H9 (cell line): Measurements from ENCODE around the gene DDIAS. TPM values are rescaled to one million over a fixed set of nuclear protein-coding genes. Genes with fewer than 3 reads are reported as not detected.
A peak's percentile ranks its signal among the peaks of the same experiment; 100 is the strongest.
"Not testable (repeated sequence)": the region's sequence is repeated elsewhere in the genome, so short reads cannot be mapped to it uniquely, and the experiment has no call there.

Source experiments
- DNase-seq: peaks from one replicate; pipeline ENCODE4 v3.0.0-alpha.2; 2017
- H2AFZ ChIP-seq: one replicate; pipeline ENCODE4 v1.6.1; 2013; ENCODE audit warnings: mild to moderate bottlenecking, low read length, control low read depth, moderate library complexity
- H2AK5ac ChIP-seq: 2 replicates; pipeline ENCODE4 v1.6.1; 2013; ENCODE audit warnings: low read length, control low read depth, mixed read lengths; ENCODE audit not compliant: insufficient read length
- H2BK120ac ChIP-seq: one replicate; pipeline ENCODE4 v1.6.1; 2013; ENCODE audit warnings: low read depth, mild to moderate bottlenecking, low read length, control low read depth, inconsistent platforms; ENCODE audit not compliant: poor library complexity, severe bottlenecking
- H2BK12ac ChIP-seq: 2 replicates; pipeline ENCODE4 v1.6.1; 2013; ENCODE audit warnings: low read length, control low read depth, mixed read lengths, low read depth; ENCODE audit not compliant: insufficient read length
- H2BK15ac ChIP-seq: 2 replicates; pipeline ENCODE4 v1.6.1; 2013; ENCODE audit warnings: low read depth, low read length, control low read depth
- H2BK20ac ChIP-seq: one replicate; pipeline ENCODE4 v1.6.1; 2013; ENCODE audit warnings: low read depth, mild to moderate bottlenecking, low read length, control low read depth, inconsistent platforms; ENCODE audit not compliant: poor library complexity, severe bottlenecking
- H2BK5ac ChIP-seq: 2 replicates; pipeline ENCODE4 v1.6.1; 2013; ENCODE audit warnings: low read length, control low read depth, mixed read lengths; ENCODE audit not compliant: insufficient read length
- H3K14ac ChIP-seq: 2 replicates; pipeline ENCODE4 v1.6.1; 2013; ENCODE audit warnings: low read length, control low read depth; ENCODE audit not compliant: insufficient read depth
- H3K18ac ChIP-seq: 2 replicates; pipeline ENCODE4 v1.6.1; 2013; ENCODE audit warnings: low read depth, mild to moderate bottlenecking, mixed read lengths, low read length, control low read depth; ENCODE audit not compliant: insufficient read length
- H3K23ac ChIP-seq: 2 replicates; pipeline ENCODE4 v1.6.1; 2013; ENCODE audit warnings: low read length, control low read depth, mixed read lengths, low read depth; ENCODE audit not compliant: insufficient read length
- H3K23me2 ChIP-seq: 2 replicates; pipeline ENCODE4 v1.6.1; 2013; ENCODE audit warnings: low read depth, mild to moderate bottlenecking, mixed read lengths, low read length, control low read depth; ENCODE audit not compliant: insufficient read length, poor library complexity, severe bottlenecking
- H3K27ac ChIP-seq: 2 replicates; pipeline ENCODE4 v1.5.1; 2013; ENCODE audit warnings: low read length, control low read depth, mixed read lengths, low read depth; ENCODE audit not compliant: insufficient read length
- H3K27me3 ChIP-seq: 2 replicates; pipeline ENCODE4 v1.6.1; 2013; ENCODE audit warnings: low read length, control low read depth, inconsistent platforms; ENCODE audit not compliant: insufficient read depth
- H3K4ac ChIP-seq: 2 replicates; pipeline ENCODE4 v1.6.1; 2013; ENCODE audit warnings: low read depth, mild to moderate bottlenecking, control low read depth, inconsistent platforms, low read length, moderate library complexity
- H3K4me1 ChIP-seq: 2 replicates; pipeline ENCODE4 v1.6.1; 2013; ENCODE audit warnings: low read length, control low read depth, inconsistent platforms; ENCODE audit not compliant: insufficient read depth
- H3K4me2 ChIP-seq: 2 replicates; pipeline ENCODE4 v1.6.1; 2013; ENCODE audit warnings: low read length, control low read depth, mixed read lengths; ENCODE audit not compliant: insufficient read length, insufficient read depth
- H3K56ac ChIP-seq: 2 replicates; pipeline ENCODE4 v1.6.1; 2013; ENCODE audit warnings: low read depth, mild to moderate bottlenecking, mixed read lengths, low read length, control low read depth; ENCODE audit not compliant: insufficient read length
- H3K79me1 ChIP-seq: 2 replicates; pipeline ENCODE4 v1.6.1; 2013; ENCODE audit warnings: low read depth, mild to moderate bottlenecking, moderate library complexity, low read length, control low read depth, inconsistent platforms; ENCODE audit not compliant: insufficient read depth, poor library complexity, severe bottlenecking
- H3K79me2 ChIP-seq: 2 replicates; pipeline ENCODE4 v1.6.1; 2013; ENCODE audit warnings: low read length, control low read depth, inconsistent platforms; ENCODE audit not compliant: insufficient read depth
- H3K9ac ChIP-seq: 2 replicates; pipeline ENCODE4 v1.6.1; 2013; ENCODE audit warnings: low read length, control low read depth, mixed read lengths; ENCODE audit not compliant: insufficient read length; ENCODE audit errors: extremely low read depth
- H3K9me3 ChIP-seq: one replicate; pipeline ENCODE4 v1.6.1; 2013; ENCODE audit warnings: low read depth, low read length, inconsistent platforms; ENCODE audit not compliant: control insufficient read depth
- H3T11ph ChIP-seq: one replicate; pipeline ENCODE4 v1.6.1; 2013; ENCODE audit warnings: mild to moderate bottlenecking, low read length, control low read depth, inconsistent platforms
- H4K20me1 ChIP-seq: one replicate; pipeline ENCODE4 v1.6.1; 2013; ENCODE audit not compliant: control insufficient read depth, insufficient read length, insufficient read depth
- H4K5ac ChIP-seq: 2 replicates; pipeline ENCODE4 v1.6.1; 2013; ENCODE audit warnings: low read depth, mild to moderate bottlenecking, mixed read lengths, low read length, control low read depth; ENCODE audit not compliant: insufficient read length
- H4K8ac ChIP-seq: replicated peaks from 2 replicates; pipeline ENCODE4 v1.6.1; 2013; ENCODE audit warnings: low read length, control low read depth, mixed read lengths, low read depth; ENCODE audit not compliant: insufficient read length
- H4K91ac ChIP-seq: 2 replicates; pipeline ENCODE4 v1.6.1; 2013; ENCODE audit warnings: low read depth, mild to moderate bottlenecking, moderate library complexity, mixed read lengths, low read length, control low read depth; ENCODE audit not compliant: insufficient read length
- H3K27ac Mint-ChIP-seq, 3 experiments: 2 replicates in 2 of 3; 3 replicates in 1 of 3; pipeline ENCODE4 v1.8.0; 2020 to 2021; ENCODE audit warnings: mixed read lengths in 3 of 3, mild to moderate bottlenecking in 1 of 3, moderate library complexity in 1 of 3
- H3K27me3 Mint-ChIP-seq: 2 replicates; pipeline ENCODE4 v1.8.0; 2021; ENCODE audit warnings: low read depth, mild to moderate bottlenecking, moderate library complexity, mixed read lengths
- H3K36me3 Mint-ChIP-seq, 3 experiments: 2 replicates in 2 of 3; 3 replicates in 1 of 3; pipeline ENCODE4 v1.8.0; 2020 to 2021; ENCODE audit warnings: low read depth in 3 of 3, mixed read lengths in 3 of 3; ENCODE audit not compliant: insufficient read depth in 1 of 3
- H3K4me1 Mint-ChIP-seq, 2 experiments: 2 replicates each; pipeline ENCODE4 v1.8.0; 2020; ENCODE audit warnings: mixed read lengths in 2 of 2
- H3K4me3 Mint-ChIP-seq, 2 experiments: 2 replicates in 1 of 2; 3 replicates in 1 of 2; pipeline ENCODE4 v1.8.0; 2020 to 2021; ENCODE audit warnings: mild to moderate bottlenecking in 2 of 2, mixed read lengths in 2 of 2, moderate library complexity in 1 of 2
- H3K9me3 Mint-ChIP-seq, 2 experiments: 2 replicates in 1 of 2; 3 replicates in 1 of 2; pipeline ENCODE4 v1.8.0; 2020; ENCODE audit warnings: mild to moderate bottlenecking in 2 of 2, mixed read lengths in 2 of 2, moderate library complexity in 1 of 2
- CTCF ChIP-seq: fragments of 200-600 bp; sonication (generic); conservative IDR thresholded peaks from 3 replicates; pipeline ENCODE4 v1.8.0; 2021; ENCODE audit warnings: antibody characterized with exemption, mild to moderate bottlenecking
- WGBS: extraction: QIAGEN DNeasy Blood & Tissue Kit; methylation state at CpG from one replicate; pipeline ENCODE4 v1.1.7; 2013; ENCODE audit warnings: missing lambda C conversion rate, low lambda C conversion rate, mixed read lengths; ENCODE audit not compliant: insufficient read length; ENCODE audit errors: extremely low coverage; 5-methylcytosine and 5-hydroxymethylcytosine counted together
- total RNA-seq: library from RNA; stranded (reverse); gene quantifications from 2 replicates; pipeline ENCODE4 v1.2.1, GENCODE V29; 2021

Gene DDIAS
- total RNA-seq, 1 experiment from 2014 or later = 18.6 TPM

- no CpG with 5 or more reads among the region's 7 CpGs for WGBS
- H4K91ac ChIP-seq = no peak overlapping the region
- no peaks in the 10 kb centered on the region for H3K27me3 Mint-ChIP-seq
- peaks cover 9% of the 10 kb centered on the region in 2 experiments for H3K9me3 Mint-ChIP-seq
- H2BK5ac ChIP-seq = no peak overlapping the region
- no peak overlapping the region for H3K14ac ChIP-seq
- no peak overlapping the region for H3K9ac ChIP-seq
- no peaks in the 10 kb centered on the region for H3K23me2 ChIP-seq
- H3K27ac Mint-ChIP-seq = peak overlapping the region in 2 of 3 experiments; percentile 79 to 92; a peak in 5 of 7 replicates
- H2BK120ac ChIP-seq = no peak overlapping the region
- no peak overlapping the region for H3K18ac ChIP-seq
- no peak overlapping the region for H2AK5ac ChIP-seq
- no peak overlapping the region for H4K8ac ChIP-seq
- no peak overlapping the region for H3K23ac ChIP-seq
- H3K79me2 ChIP-seq = no peaks in the 10 kb centered on the region
- H3K79me1 ChIP-seq = peaks cover 3% of the 10 kb centered on the region
- no peak overlapping the region for H2BK15ac ChIP-seq
- H3K56ac ChIP-seq = no peak overlapping the region
- peaks cover 2% of the 10 kb centered on the region; the same call in 1 of the 2 replicates for H3K4me1 ChIP-seq
- H3K36me3 Mint-ChIP-seq = peaks cover 18 to 27% (median 25%) of the 10 kb centered on the region in 3 experiments
- H3K27me3 ChIP-seq = no peaks in the 10 kb centered on the region
- TF ChIP-seq CTCF = no peak
- no peak overlapping the region for H3K4me2 ChIP-seq
- H3K27ac ChIP-seq = no peak overlapping the region
- H3K4ac ChIP-seq = no peak overlapping the region
- peak overlapping the region; percentile 19 for H3T11ph ChIP-seq
- no peak for DNase-seq
- peaks cover 28 to 32% of the 10 kb centered on the region in 2 experiments for H3K4me1 Mint-ChIP-seq
- no peaks in the 10 kb centered on the region for H4K20me1 ChIP-seq
- H3K4me3 Mint-ChIP-seq = no peak overlapping the region
- H2BK20ac ChIP-seq = no peak overlapping the region
- no peak overlapping the region for H4K5ac ChIP-seq
- H3K9me3 ChIP-seq = no peaks in the 10 kb centered on the region
- H2BK12ac ChIP-seq = no peak overlapping the region
- H2AFZ ChIP-seq = no peak overlapping the region
These were observed 7.6 kb downstream of the DDIAS start for GRCh38 chr11:82909015-82909640.

- not testable (repeated sequence) for H3K4me3 Mint-ChIP-seq, H4K91ac ChIP-seq, H3K27me3 ChIP-seq, H4K5ac ChIP-seq, H3K9me3 Mint-ChIP-seq, H2AK5ac ChIP-seq, H3K23ac ChIP-seq, H3K23me2 ChIP-seq, H4K8ac ChIP-seq, H3K56ac ChIP-seq, H3K9ac ChIP-seq, H3K4ac ChIP-seq, H3K14ac ChIP-seq, H3K4me1 ChIP-seq, H3T11ph ChIP-seq, H3K27me3 Mint-ChIP-seq, H2BK5ac ChIP-seq, DNase-seq, H3K18ac ChIP-seq, H2BK20ac ChIP-seq, H3K4me1 Mint-ChIP-seq, H3K79me2 ChIP-seq, H2AFZ ChIP-seq, H3K79me1 ChIP-seq, H2BK120ac ChIP-seq, H2BK12ac ChIP-seq, H3K4me2 ChIP-seq, H3K27ac ChIP-seq, H3K9me3 ChIP-seq, H4K20me1 ChIP-seq, H2BK15ac ChIP-seq
- peak overlapping the region in 1 of 3 experiments; percentile 38; a peak in 1 of 7 replicates for H3K27ac Mint-ChIP-seq
- WGBS = no CpG with 5 or more reads among the region's 10 CpGs
- H3K36me3 Mint-ChIP-seq = peaks cover 26 to 61% (median 43%) of the 10 kb centered on the region in 3 experiments
These were observed 18.2 kb downstream of the DDIAS start for GRCh38 chr11:82919786-82920185.
